MM.1S (cell line): ENCODE measurements around the gene TARDBP.

Experiments used
- DNase-seq: peaks from one replicate; pipeline ENCODE4 v3.0.0-alpha.2; 2015
- H2AFZ ChIP-seq: fragments of 300-600 bp; sonication (generic); 2 replicates; pipeline ENCODE4 v1.6.0; 2016; ENCODE audit warnings: antibody characterized with exemption, low read length
- H3F3A ChIP-seq: fragments of 300-600 bp; sonication (generic); 2 replicates; pipeline ENCODE4 v1.6.1; 2016; ENCODE audit warnings: mild to moderate bottlenecking, antibody characterized with exemption, low read length, moderate library complexity, mixed read lengths; ENCODE audit not compliant: insufficient read depth
- H3K27ac ChIP-seq: fragments of 300-600 bp; sonication (generic); 2 replicates; pipeline ENCODE4 v1.5.1; 2016; ENCODE audit warnings: mild to moderate bottlenecking, low read length
- H3K27me3 ChIP-seq: fragments of 300-600 bp; sonication (generic); replicated peaks from 2 replicates; pipeline ENCODE4 v1.6.0; 2016; ENCODE audit warnings: low read length; ENCODE audit not compliant: insufficient read depth
- H3K36me3 ChIP-seq: fragments of 300-600 bp; sonication (generic); replicated peaks from 2 replicates; pipeline ENCODE4 v1.6.1; 2016; ENCODE audit warnings: mild to moderate bottlenecking, low read length, mixed read lengths; ENCODE audit not compliant: insufficient read depth
- H3K4me1 ChIP-seq: fragments of 300-600 bp; sonication (generic); 2 replicates; pipeline ENCODE4 v1.6.1; 2016; ENCODE audit warnings: low read length, mixed read lengths
- H3K4me2 ChIP-seq: fragments of 300-600 bp; sonication (generic); 2 replicates; pipeline ENCODE4 v1.6.0; 2016; ENCODE audit warnings: low read depth, low read length
- H3K4me3 ChIP-seq: fragments of 300-600 bp; sonication (generic); 2 replicates; pipeline ENCODE4 v1.5.1; 2016; ENCODE audit warnings: low read length, mixed read lengths
- H3K79me2 ChIP-seq: fragments of 300-600 bp; sonication (generic); 2 replicates; pipeline ENCODE4 v1.6.1; 2016; ENCODE audit warnings: mixed run types, low read length, mixed read lengths
- H3K9ac ChIP-seq: fragments of 300-600 bp; sonication (generic); 2 replicates; pipeline ENCODE4 v1.6.1; 2016; ENCODE audit warnings: low read length, mixed read lengths
- H3K9me2 ChIP-seq: fragments of 300-600 bp; sonication (generic); replicated peaks from 2 replicates; pipeline ENCODE4 v1.6.1; 2016; ENCODE audit warnings: mild to moderate bottlenecking, low read length, mixed read lengths; ENCODE audit not compliant: insufficient read depth
- H3K9me3 ChIP-seq: fragments of 300-600 bp; sonication (generic); replicated peaks from 2 replicates; pipeline ENCODE4 v1.6.1; 2016; ENCODE audit warnings: mild to moderate bottlenecking, low read length, mixed read lengths; ENCODE audit not compliant: insufficient read depth
- H4K20me1 ChIP-seq: fragments of 300-600 bp; sonication (generic); 2 replicates; pipeline ENCODE4 v1.6.1; 2016; ENCODE audit warnings: mild to moderate bottlenecking, low read length, moderate library complexity, mixed read lengths; ENCODE audit not compliant: insufficient read depth
- EZH2 ChIP-seq: fragments of 300-600 bp; sonication (generic); optimal IDR thresholded peaks from 2 replicates; pipeline ENCODE3; 2017; ENCODE audit warnings: low read depth, mild to moderate bottlenecking, antibody characterized with exemption, low read length, mixed read lengths
- EZH2phosphoT487 ChIP-seq: fragments of 300-600 bp; sonication (generic); IDR thresholded peaks from 2 replicates; pipeline ENCODE4 v1.6.1; 2018; ENCODE audit warnings: antibody characterized with exemption, low read length
- TF ChIP-seq, protein P1 (sequence below): fragments of 300-600 bp; sonication (generic); IDR thresholded peaks from 2 replicates; pipeline ENCODE4 v1.5.1; 2016; ENCODE audit warnings: antibody characterized with exemption, low read length, mixed read lengths

TARDBP gene

GRCh38 chr1:11065796-11066195 lies 53.3 kb downstream of the TARDBP start:
- no peak for TF ChIP-seq EZH2phosphoT487
- TF ChIP-seq EZH2: no peak
- TF ChIP-seq, protein P1, sequence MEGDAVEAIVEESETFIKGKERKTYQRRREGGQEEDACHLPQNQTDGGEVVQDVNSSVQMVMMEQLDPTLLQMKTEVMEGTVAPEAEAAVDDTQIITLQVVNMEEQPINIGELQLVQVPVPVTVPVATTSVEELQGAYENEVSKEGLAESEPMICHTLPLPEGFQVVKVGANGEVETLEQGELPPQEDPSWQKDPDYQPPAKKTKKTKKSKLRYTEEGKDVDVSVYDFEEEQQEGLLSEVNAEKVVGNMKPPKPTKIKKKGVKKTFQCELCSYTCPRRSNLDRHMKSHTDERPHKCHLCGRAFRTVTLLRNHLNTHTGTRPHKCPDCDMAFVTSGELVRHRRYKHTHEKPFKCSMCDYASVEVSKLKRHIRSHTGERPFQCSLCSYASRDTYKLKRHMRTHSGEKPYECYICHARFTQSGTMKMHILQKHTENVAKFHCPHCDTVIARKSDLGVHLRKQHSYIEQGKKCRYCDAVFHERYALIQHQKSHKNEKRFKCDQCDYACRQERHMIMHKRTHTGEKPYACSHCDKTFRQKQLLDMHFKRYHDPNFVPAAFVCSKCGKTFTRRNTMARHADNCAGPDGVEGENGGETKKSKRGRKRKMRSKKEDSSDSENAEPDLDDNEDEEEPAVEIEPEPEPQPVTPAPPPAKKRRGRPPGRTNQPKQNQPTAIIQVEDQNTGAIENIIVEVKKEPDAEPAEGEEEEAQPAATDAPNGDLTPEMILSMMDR: no peak
- DNase-seq: no peak
- H3K27ac ChIP-seq: no peak overlapping the region
- H2AFZ ChIP-seq: no peak overlapping the region
- no peaks in the 10 kb centered on the region for H3K9me3 ChIP-seq
- H3K79me2 ChIP-seq: peaks cover 10% of the 10 kb centered on the region
- H3K4me1 ChIP-seq: peaks cover 8% of the 10 kb centered on the region; the same call in 1 of the 2 replicates
- peaks cover 7% of the 10 kb centered on the region; the same call in 1 of the 2 replicates for H3K36me3 ChIP-seq
- H4K20me1 ChIP-seq: no peaks in the 10 kb centered on the region
- no peak overlapping the region for H3K9ac ChIP-seq
- H3K4me3 ChIP-seq: no peak overlapping the region
- H3K4me2 ChIP-seq: no peak overlapping the region
- H3K27me3 ChIP-seq: no peaks in the 10 kb centered on the region
- peaks cover 4% of the 10 kb centered on the region; the same call in 1 of the 2 replicates for H3F3A ChIP-seq
- H3K9me2 ChIP-seq: no peaks in the 10 kb centered on the region

DNA sequence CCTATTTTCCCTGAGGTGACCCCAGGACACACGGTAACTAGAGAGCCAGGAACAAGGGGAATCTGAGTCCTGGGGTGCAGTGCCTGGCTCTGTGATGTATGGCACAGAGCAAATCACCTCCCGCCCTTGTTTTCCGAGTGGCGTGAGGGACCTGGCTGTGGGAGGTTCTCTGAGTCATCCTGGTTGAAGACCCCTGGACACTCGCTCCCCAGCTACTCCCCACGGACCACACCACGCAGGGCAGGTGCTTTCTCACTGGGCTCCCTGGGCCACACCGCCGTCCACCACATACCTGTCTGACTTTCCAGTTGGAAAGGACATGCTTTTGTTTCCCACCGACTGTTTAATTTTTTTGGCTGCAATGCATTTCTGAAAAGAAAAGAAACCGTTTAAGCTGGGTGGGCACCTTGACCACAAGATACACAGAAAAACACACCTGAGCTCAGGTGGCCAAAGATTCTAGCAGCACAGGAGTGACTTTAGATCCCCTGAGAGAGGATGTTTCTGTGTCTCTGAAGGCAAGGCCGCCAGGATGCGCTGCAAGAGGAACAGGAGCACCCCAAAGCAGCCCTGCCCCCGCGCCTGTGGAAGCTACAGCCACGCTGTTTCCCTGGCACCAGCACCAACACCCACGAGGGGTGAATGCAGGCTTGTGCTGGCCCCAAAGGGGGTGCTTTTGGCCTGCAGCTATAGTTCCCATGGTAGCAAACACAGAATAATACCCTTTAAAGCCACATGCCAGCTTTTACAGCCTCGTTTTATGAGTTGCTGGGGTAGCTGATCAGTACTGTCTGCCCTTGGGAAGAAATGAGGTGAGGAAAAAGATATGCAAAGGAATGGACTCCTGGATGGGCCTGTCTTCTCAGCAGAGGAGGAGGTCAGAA lies 55.5 kb downstream of the TARDBP start:
- H3K4me3 ChIP-seq: no peak overlapping the region
- H3K36me3 ChIP-seq: peaks cover 7% of the 10 kb centered on the region; the same call in 1 of the 2 replicates

GRCh38 chr1:11068600-11069473 lies 56.4 kb downstream of the TARDBP start:
- H3K4me2 ChIP-seq: no peak overlapping the region
- no peaks in the 10 kb centered on the region for H3K27me3 ChIP-seq
- no peaks in the 10 kb centered on the region for H3F3A ChIP-seq
- peaks cover 7% of the 10 kb centered on the region; the same call in 1 of the 2 replicates for H3K36me3 ChIP-seq
- H2AFZ ChIP-seq: no peak overlapping the region
- no peak overlapping the region for H3K4me3 ChIP-seq
- H3K9ac ChIP-seq: no peak overlapping the region
- H3K79me2 ChIP-seq: no peaks in the 10 kb centered on the region
- no peak overlapping the region for H3K27ac ChIP-seq
- H4K20me1 ChIP-seq: no peaks in the 10 kb centered on the region
- no peaks in the 10 kb centered on the region for H3K9me2 ChIP-seq
- no peak for DNase-seq
- TF ChIP-seq, protein P1: no peak
- TF ChIP-seq EZH2phosphoT487 (no peak), EZH2 (no peak)
- H3K9me3 ChIP-seq: no peaks in the 10 kb centered on the region
- no peaks in the 10 kb centered on the region for H3K4me1 ChIP-seq

More for the DNA sequence above, 55.5 kb downstream of the TARDBP start:
- Histone ChIP-seq H3K9me3 (no peaks in the 10 kb centered on the region), H3K4me2 (no peak overlapping the region), H4K20me1 (no peaks in the 10 kb centered on the region), H3F3A (peaks cover 1% of the 10 kb centered on the region; the same call in 1 of the 2 replicates), H3K27ac (no peak overlapping the region), H3K9me2 (no peaks in the 10 kb centered on the region), H3K79me2 (no peaks in the 10 kb centered on the region), H2AFZ (no peak overlapping the region), H3K9ac (no peak overlapping the region), H3K4me1 (no peaks in the 10 kb centered on the region), H3K27me3 (no peaks in the 10 kb centered on the region)
- no peak for DNase-seq
- no peak for TF ChIP-seq EZH2
- no peak for TF ChIP-seq EZH2phosphoT487
- TF ChIP-seq, protein P1: no peak
